K562 (cell line): Measurements from ENCODE around the gene FAM83D. TPM values are rescaled to one million over a fixed set of nuclear protein-coding genes. Genes with fewer than 3 reads are reported as not detected.

Experiments
- ATAC-seq: fragments of 200-7000 bp; cut with Tn5 transposase; 3 replicates; pipeline ENCODE4 v1.9.1; 2020; ENCODE audit warnings: moderate library complexity
- BruUV-seq: library from RNA; stranded (reverse); fragments of 400-500 nt; replicated peaks from 2 replicates; lab custom pipeline; 2021; lab: Mats Ljungman, UMichigan
- CTCF ChIA-PET: fragments of 300-600 bp; formaldehyde crosslinking; extraction: SDS; loops from one replicate; lab custom pipeline; 2021; ENCODE audit warnings: low intra/inter-chr PET ratio; lab: Yijun Ruan, JAX
- POLR2A ChIA-PET: fragments of 300-600, 350-650 bp; sonication (Branson Sonifier 250); formaldehyde crosslinking; extraction: SDS; loops from one replicate; lab custom pipeline; 2021; ENCODE audit warnings: antibody characterized with exemption, inconsistent platforms; lab: Yijun Ruan, JAX
- DNase-seq, 4 experiments: peaks; one replicate each; pipeline versions ENCODE4 v3.0.0 to v3.0.0-alpha.2; 2011 to 2018; ENCODE audit warnings: low spot score in 3 of 4, mixed read lengths in 3 of 4; ENCODE audit errors: extremely low read depth in 1 of 4
- FAIRE-seq: peaks from 2 replicates; lab custom pipeline; 2011; peaks lifted over from hg19 to GRCh38; lab: Jason Lieb, UNC
- H2AFZ ChIP-seq: 2 replicates; pipeline ENCODE4 v1.6.0; 2011; ENCODE audit warnings: low read depth, low read length, control low read depth, inconsistent platforms
- H3K27ac ChIP-seq: fragments of 200-600 bp; 3 replicates; pipeline ENCODE4 v1.8.0; 2011; ENCODE audit warnings: low read depth, mild to moderate bottlenecking, control low read depth, inconsistent platforms, low read length, moderate library complexity, mixed read lengths; ENCODE audit errors: extremely low read depth
- H3K27me3 ChIP-seq, 2 experiments: fragments of 300-600 bp in 1 of 2; 2 replicates in 1 of 2; 3 replicates in 1 of 2; pipeline versions ENCODE4 v1.6.0 to v1.8.0; 2011; ENCODE audit warnings: inconsistent platforms in 2 of 2, low read length in 2 of 2, mild to moderate bottlenecking in 1 of 2, mixed read lengths in 1 of 2, moderate library complexity in 1 of 2; ENCODE audit not compliant: control insufficient read depth in 2 of 2, insufficient read depth in 2 of 2
- H3K36me3 ChIP-seq: fragments of 300-600 bp; 3 replicates; pipeline ENCODE4 v1.8.0; 2011; ENCODE audit warnings: mild to moderate bottlenecking, low read length, inconsistent platforms; ENCODE audit not compliant: control insufficient read depth, insufficient read depth
- H3K4me1 ChIP-seq, 2 experiments: fragments of 200-600 bp in 1 of 2; replicated peaks in 1 of 2; 2 replicates in 1 of 2; 3 replicates in 1 of 2; pipeline versions ENCODE4 v1.5.1 to v1.8.0; 2011; ENCODE audit warnings: inconsistent platforms in 2 of 2, low read length in 2 of 2, mild to moderate bottlenecking in 1 of 2, mixed read lengths in 1 of 2, moderate library complexity in 1 of 2; ENCODE audit not compliant: control insufficient read depth in 2 of 2, insufficient read depth in 2 of 2
- H3K4me2 ChIP-seq: 2 replicates; pipeline ENCODE4 v1.6.1; 2011; ENCODE audit warnings: low read length, control low read depth, inconsistent platforms, mixed read lengths; ENCODE audit not compliant: insufficient read depth
- H3K4me3 ChIP-seq: fragments of 200-600 bp; sonication (generic), shearing (Covaris generic); 2 replicates; pipeline ENCODE4 v1.5.1; 2016; ENCODE audit warnings: control low read depth, inconsistent platforms
- H3K79me2 ChIP-seq: fragments of 200-600 bp; 3 replicates; pipeline ENCODE4 v1.8.0; 2011; ENCODE audit warnings: low read length, inconsistent platforms; ENCODE audit not compliant: control insufficient read depth, insufficient read depth
- H3K9ac ChIP-seq, 2 experiments: 2 replicates each; pipeline versions ENCODE4 v1.6.0 to v1.6.1; 2011; ENCODE audit warnings: low read depth in 2 of 2, low read length in 2 of 2, control low read depth in 1 of 2, inconsistent platforms in 1 of 2, mild to moderate bottlenecking in 1 of 2, mixed read lengths in 1 of 2; ENCODE audit not compliant: insufficient read depth in 1 of 2
- H3K9me1 ChIP-seq: one replicate; pipeline ENCODE4 v1.6.0; 2011; ENCODE audit warnings: inconsistent platforms, mild to moderate bottlenecking, low read length, moderate library complexity; ENCODE audit not compliant: control insufficient read depth, insufficient read depth
- H3K9me3 ChIP-seq: replicated peaks from 2 replicates; pipeline ENCODE4 v1.5.1; 2011; ENCODE audit warnings: low read depth, low read length, inconsistent platforms; ENCODE audit not compliant: control insufficient read depth, insufficient read depth
- H4K20me1 ChIP-seq: replicated peaks from 2 replicates; pipeline ENCODE4 v1.6.1; 2011; ENCODE audit warnings: low read length, inconsistent platforms, mixed read lengths; ENCODE audit not compliant: control insufficient read depth, insufficient read depth
- FOXJ3 ChIP-seq: sonication (generic); formaldehyde crosslinking; IDR thresholded peaks from 2 replicates; pipeline ENCODE4 v1.4.0; 2020; ENCODE audit warnings: mild to moderate bottlenecking, missing genetic modification reagents
- MTF1 ChIP-seq: fragments of 250-450 bp; sonication (Bioruptor Pico); IDR thresholded peaks from 2 replicates; pipeline ENCODE4 v1.9.0; 2021; ENCODE audit warnings: moderate library complexity, mild to moderate bottlenecking, inconsistent platforms, borderline replicate concordance
- SREBF2 ChIP-seq: sonication (generic); formaldehyde crosslinking; IDR thresholded peaks from 2 replicates; pipeline ENCODE4 v1.4.0; 2020; ENCODE audit warnings: mild to moderate bottlenecking, missing genetic modification reagents
- XRCC4 ChIP-seq: IDR thresholded peaks from one replicate; pipeline ENCODE4 v1.6.1; 2011; ENCODE audit not compliant: insufficient read depth, insufficient read length; ENCODE audit errors: extremely low read depth
- ZC3H11A ChIP-seq: IDR thresholded peaks from 2 replicates; pipeline ENCODE4 v1.6.1; 2012; ENCODE audit warnings: low read depth, low read length, improper control_type of control experiment
- WGBS: fragments of 100-300 bp; shearing (Covaris generic); methylation state at CpG from one replicate; pipeline ENCODE4 v1.1.6; 2016; ENCODE audit warnings: low coverage, mixed read lengths; ENCODE audit not compliant: insufficient coverage; ENCODE audit errors: missing lambda C conversion rate; 5-methylcytosine and 5-hydroxymethylcytosine counted together
- in situ Hi-C: fragments of 300-500 bp; cut with MboI; formaldehyde crosslinking; loops from 4 replicates; pipeline ENCODE4 v1.15.0; 2018; ENCODE audit warnings: inconsistent platforms, mixed read lengths
- intact Hi-C: fragments of 100-400 bp; cut with micrococcal nuclease; formaldehyde crosslinking; loops from 2 replicates; pipeline ENCODE4 v1.14.2; 2022
- polyA plus RNA-seq, 8 experiments: library from polyadenylated mRNA; depleted of rRNA in 4 of 8; stranded (reverse) in 5 of 8; unstranded in 3 of 8; fragments of >200 nt; fragmentation: Nextera tagmentation in 2 of 8; fragmentation: Illumina TruSeq in 1 of 8; extraction: Ambion mirVana in 2 of 8; extraction: Trizol in 1 of 8; gene quantifications; 2 replicates each; pipeline versions ENCODE4 v1.2.1 to v1.2.3, GENCODE V29; 2011 to 2014; ENCODE audit warnings: inconsistent platforms in 1 of 8, missing spikeins in 1 of 8
- total RNA-seq, 7 experiments: library from RNA; depleted of rRNA in 6 of 7; stranded (reverse); fragments of >200 nt in 6 of 7; fragmentation: Illumina TruSeq in 2 of 7; extraction: Trizol in 2 of 7; gene quantifications; 2 replicates each; pipeline versions ENCODE4 v1.2.1 to v1.2.3, GENCODE V29; 2011 to 2021; ENCODE audit warnings: low replicate concordance in 1 of 7
- TF ChIP-seq, protein P1 (sequence below), 2 experiments: fragments of 450-650 bp; conservative IDR thresholded peaks; 2 replicates each; pipeline ENCODE4 v1.6.1; 2017; ENCODE audit warnings: mild to moderate bottlenecking in 2 of 2, moderate library complexity in 2 of 2
- TF ChIP-seq, protein P2 (sequence below): sonication (generic); IDR thresholded peaks from 2 replicates; pipeline ENCODE4 v1.6.1; 2016
- TF ChIP-seq, protein P3 (sequence below): sonication (generic); formaldehyde crosslinking; IDR thresholded peaks from 2 replicates; pipeline ENCODE4 v1.8.1; 2023; ENCODE audit warnings: mild to moderate bottlenecking, missing genetic modification reagents, moderate library complexity

FAM83D gene
- total and polyA plus RNA-seq, 9 of the 15 experiments (the other 6 are each of a cell fraction or from before 2014, with no cell fraction given), result 8.2 to 66.1 (median 43.5) TPM

DNA sequence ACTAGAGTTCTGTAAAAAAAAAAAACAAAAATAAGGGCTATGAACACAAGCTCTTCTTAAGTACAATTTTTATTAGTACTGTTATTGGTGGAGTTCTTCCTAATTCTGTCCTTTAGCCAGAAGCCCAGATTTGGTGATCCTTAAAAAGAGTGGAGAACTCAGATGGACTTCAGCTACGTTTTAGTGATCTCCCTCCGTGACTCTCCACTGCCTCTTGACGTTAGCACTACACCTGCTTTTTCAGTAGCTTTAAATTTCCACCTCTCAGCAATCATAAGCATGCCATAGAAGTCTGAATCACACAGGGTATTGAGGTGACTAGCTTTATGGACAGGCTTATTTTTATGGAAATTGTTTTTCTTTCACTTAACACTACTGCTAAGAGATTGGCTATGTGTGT lies 53.6 kb downstream of the FAM83D start (continued):
- TF ChIP-seq MTF1 (CRISPR knock-in tag) (no peak), ZC3H11A (no peak), SREBF2 (CRISPR knock-in tag) (no peak)
- TF ChIP-seq, all 486 proteins: peak for 0

DNA sequence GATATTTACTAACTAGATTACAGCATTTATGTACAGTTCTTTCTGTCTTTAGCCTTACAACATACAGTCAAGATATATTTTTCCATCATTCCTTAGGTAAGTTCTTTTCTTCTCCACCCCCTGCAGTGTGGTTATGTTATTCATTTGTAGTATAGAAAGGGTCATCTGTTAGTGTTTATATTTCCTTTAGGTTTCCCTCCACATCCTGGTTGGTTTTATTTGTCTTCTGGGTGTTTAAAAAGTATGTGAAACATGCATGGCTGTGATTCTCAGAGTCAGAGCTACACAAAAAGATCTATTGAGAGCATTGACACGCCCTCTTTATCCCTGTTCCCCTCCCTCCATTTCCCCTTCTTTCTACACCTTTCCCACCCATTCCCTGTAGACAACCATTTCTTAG lies 56.1 kb downstream of the FAM83D start:
- Histone ChIP-seq H3K4me2 (no peak overlapping the region), H3K79me2 (peaks cover 13% of the 10 kb centered on the region), H3K4me1 (peaks cover 0 to 3% of the 10 kb centered on the region in 2 experiments; a peak in 2 of 5 replicates), H3K9ac (no peak overlapping the region), H2AFZ (no peak overlapping the region), H3K27ac (no peak overlapping the region), H3K4me3 (no peak overlapping the region)
- FAIRE-seq (no peak), ATAC-seq (no peak)
- POLR2A ChIA-PET, result interaction anchor here (1.1 to 1.4 kb wide), 2 partner anchors 9 to 13 kb away, joined by 3 to 5 read pairs; no protein-coding TSS in a partner anchor
- BruUV-seq, result no TSS peak
- intact Hi-C loops (no loop called here), in situ Hi-C loops (no loop called here)
- WGBS, result 100% methylated on average over 1 of the region's 1 CpG
- TF ChIP-seq, protein P1, sequence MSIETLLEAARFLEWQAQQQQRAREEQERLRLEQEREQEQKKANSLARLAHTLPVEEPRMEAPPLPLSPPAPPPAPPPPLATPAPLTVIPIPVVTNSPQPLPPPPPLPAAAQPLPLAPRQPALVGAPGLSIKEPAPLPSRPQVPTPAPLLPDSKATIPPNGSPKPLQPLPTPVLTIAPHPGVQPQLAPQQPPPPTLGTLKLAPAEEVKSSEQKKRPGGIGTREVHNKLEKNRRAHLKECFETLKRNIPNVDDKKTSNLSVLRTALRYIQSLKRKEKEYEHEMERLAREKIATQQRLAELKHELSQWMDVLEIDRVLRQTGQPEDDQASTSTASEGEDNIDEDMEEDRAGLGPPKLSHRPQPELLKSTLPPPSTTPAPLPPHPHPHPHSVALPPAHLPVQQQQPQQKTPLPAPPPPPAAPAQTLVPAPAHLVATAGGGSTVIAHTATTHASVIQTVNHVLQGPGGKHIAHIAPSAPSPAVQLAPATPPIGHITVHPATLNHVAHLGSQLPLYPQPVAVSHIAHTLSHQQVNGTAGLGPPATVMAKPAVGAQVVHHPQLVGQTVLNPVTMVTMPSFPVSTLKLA (conservative IDR thresholded peaks at IDR 0.05), result no peak
- TF ChIP-seq XRCC4, result no peak
- no peak for TF ChIP-seq FOXJ3 (CRISPR knock-in tag)
- TF ChIP-seq, protein P2, sequence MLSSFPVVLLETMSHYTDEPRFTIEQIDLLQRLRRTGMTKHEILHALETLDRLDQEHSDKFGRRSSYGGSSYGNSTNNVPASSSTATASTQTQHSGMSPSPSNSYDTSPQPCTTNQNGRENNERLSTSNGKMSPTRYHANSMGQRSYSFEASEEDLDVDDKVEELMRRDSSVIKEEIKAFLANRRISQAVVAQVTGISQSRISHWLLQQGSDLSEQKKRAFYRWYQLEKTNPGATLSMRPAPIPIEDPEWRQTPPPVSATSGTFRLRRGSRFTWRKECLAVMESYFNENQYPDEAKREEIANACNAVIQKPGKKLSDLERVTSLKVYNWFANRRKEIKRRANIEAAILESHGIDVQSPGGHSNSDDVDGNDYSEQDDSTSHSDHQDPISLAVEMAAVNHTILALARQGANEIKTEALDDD, result no peak
- TF ChIP-seq, protein P3, sequence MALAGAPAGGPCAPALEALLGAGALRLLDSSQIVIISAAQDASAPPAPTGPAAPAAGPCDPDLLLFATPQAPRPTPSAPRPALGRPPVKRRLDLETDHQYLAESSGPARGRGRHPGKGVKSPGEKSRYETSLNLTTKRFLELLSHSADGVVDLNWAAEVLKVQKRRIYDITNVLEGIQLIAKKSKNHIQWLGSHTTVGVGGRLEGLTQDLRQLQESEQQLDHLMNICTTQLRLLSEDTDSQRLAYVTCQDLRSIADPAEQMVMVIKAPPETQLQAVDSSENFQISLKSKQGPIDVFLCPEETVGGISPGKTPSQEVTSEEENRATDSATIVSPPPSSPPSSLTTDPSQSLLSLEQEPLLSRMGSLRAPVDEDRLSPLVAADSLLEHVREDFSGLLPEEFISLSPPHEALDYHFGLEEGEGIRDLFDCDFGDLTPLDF (CRISPR knock-in tag), result no peak
- TF ChIP-seq, all 486 proteins: peak for 0
- Histone ChIP-seq H3K27me3 (no peaks in the 10 kb centered on the region), H3K36me3 (peaks cover 39% of the 10 kb centered on the region; the same call in 2 of the 3 replicates), H4K20me1 (no peaks in the 10 kb centered on the region), H3K9me1 (no peaks in the 10 kb centered on the region), H3K9me3 (no peaks in the 10 kb centered on the region)
- no peak for DNase-seq
- CTCF ChIA-PET, result no interaction called here
